H1 (cell line): ENCODE results near the gene HDC. TPM values are rescaled to one million over a fixed set of nuclear protein-coding genes. Genes with fewer than 3 reads are reported as not detected.

Experiments
- CTCF ChIA-PET: fragments of 300-600 bp; sonication (Branson Sonifier 250); formaldehyde crosslinking; loops from one replicate; lab custom pipeline; 2021; ENCODE audit not compliant: partially characterized antibody; lab: Charles Lee
- POLR2A ChIA-PET: fragments of 300-600 bp; sonication (Branson Sonifier 250); formaldehyde crosslinking; loops from one replicate; lab custom pipeline; 2021; ENCODE audit warnings: inconsistent platforms; ENCODE audit not compliant: partially characterized antibody; lab: Charles Lee
- DNase-seq, 2 experiments: peaks; one replicate each; pipeline versions ENCODE4 v3.0.0 to v3.0.0-alpha.2; 2010 to 2022; ENCODE audit warnings: low spot score in 2 of 2, low read depth in 1 of 2, mixed read lengths in 1 of 2
- FAIRE-seq: peaks from 2 replicates; lab custom pipeline; 2011; peaks lifted over from hg19 to GRCh38; lab: Jason Lieb, UNC
- H2AFZ ChIP-seq: 2 replicates; pipeline ENCODE4 v1.8.1; 2012; ENCODE audit warnings: low read length, inconsistent platforms
- H2AK5ac ChIP-seq: 2 replicates; pipeline ENCODE4 v1.6.1; 2013; ENCODE audit warnings: low read depth, low read length
- H2BK120ac ChIP-seq: replicated peaks from 2 replicates; pipeline ENCODE3; 2013; ENCODE audit warnings: low read depth, low read length, inconsistent platforms
- H2BK12ac ChIP-seq: 2 replicates; pipeline ENCODE4 v1.6.1; 2013; ENCODE audit warnings: low read depth, low read length
- H2BK15ac ChIP-seq: 2 replicates; pipeline ENCODE4 v1.6.1; 2013; ENCODE audit warnings: low read length
- H2BK20ac ChIP-seq: 2 replicates; pipeline ENCODE4 v1.6.1; 2013; ENCODE audit warnings: low read length
- H2BK5ac ChIP-seq: 2 replicates; pipeline ENCODE4 v1.6.1; 2013; ENCODE audit warnings: low read depth, low read length
- H3K14ac ChIP-seq: 2 replicates; pipeline ENCODE4 v1.6.1; 2013; ENCODE audit warnings: inconsistent platforms; ENCODE audit not compliant: insufficient read length
- H3K18ac ChIP-seq: 2 replicates; pipeline ENCODE4 v1.6.1; 2013; ENCODE audit warnings: low read length; ENCODE audit errors: extremely low read depth
- H3K23ac ChIP-seq: 2 replicates; pipeline ENCODE4 v1.6.1; 2013; ENCODE audit warnings: inconsistent platforms; ENCODE audit not compliant: insufficient read length
- H3K23me2 ChIP-seq: 2 replicates; pipeline ENCODE4 v1.6.1; 2013; ENCODE audit warnings: low read depth, low read length
- H3K27ac ChIP-seq: 2 replicates; pipeline ENCODE4 v1.6.1; 2011; ENCODE audit warnings: low read depth, low read length, inconsistent platforms
- H3K27me3 ChIP-seq, 4 experiments: replicated peaks in 1 of 4; 1 replicate in 1 of 4; 2 replicates in 3 of 4; pipeline versions ENCODE4 v1.6.1 to v1.8.1; 2011 to 2013; ENCODE audit warnings: low read length in 3 of 4, mild to moderate bottlenecking in 3 of 4, inconsistent platforms in 2 of 4, mixed read lengths in 2 of 4, moderate library complexity in 1 of 4; ENCODE audit not compliant: control insufficient read depth in 3 of 4, insufficient read depth in 3 of 4; ENCODE audit errors: extremely low read depth in 1 of 4
- H3K36me3 ChIP-seq, 4 experiments: 2 replicates each; pipeline versions ENCODE4 v1.6.1 to v1.8.1; 2011 to 2013; ENCODE audit warnings: mild to moderate bottlenecking in 4 of 4, low read length in 3 of 4, moderate library complexity in 2 of 4, control low read depth in 1 of 4, inconsistent platforms in 1 of 4; ENCODE audit not compliant: insufficient read depth in 4 of 4, control insufficient read depth in 2 of 4
- H3K4ac ChIP-seq: replicated peaks from 2 replicates; pipeline ENCODE3; 2013; ENCODE audit warnings: low read length, low read depth, mixed read lengths, inconsistent platforms; ENCODE audit not compliant: insufficient read length
- H3K4me1 ChIP-seq, 4 experiments: replicated peaks in 1 of 4; 1 replicate in 1 of 4; 2 replicates in 3 of 4; pipeline versions ENCODE4 v1.6.1 to v1.8.1; 2011 to 2013; ENCODE audit warnings: low read length in 3 of 4, inconsistent platforms in 2 of 4, mixed read lengths in 1 of 4; ENCODE audit not compliant: insufficient read depth in 4 of 4, control insufficient read depth in 3 of 4
- H3K4me2 ChIP-seq, 2 experiments: 2 replicates each; pipeline versions ENCODE4 v1.6.1 to v1.8.1; 2011 to 2013; ENCODE audit warnings: low read depth in 2 of 2, low read length in 2 of 2, control low read depth in 1 of 2, inconsistent platforms in 1 of 2, mild to moderate bottlenecking in 1 of 2; ENCODE audit not compliant: insufficient read depth in 1 of 2
- H3K4me3 ChIP-seq, 4 experiments: fragments of 200-600, 300-600 bp in 1 of 4; sonication (generic), shearing (Covaris generic), sonication (Bioruptor Twin) in 1 of 4; 2 replicates each; pipeline versions ENCODE4 v1.5.1 to v1.8.1; 2011 to 2016; ENCODE audit warnings: low read length in 4 of 4, low read depth in 3 of 4, control low read depth in 2 of 4, inconsistent platforms in 2 of 4, mild to moderate bottlenecking in 2 of 4, mixed read lengths in 1 of 4, moderate library complexity in 1 of 4; ENCODE audit not compliant: insufficient read depth in 2 of 4; ENCODE audit errors: extremely low read depth in 1 of 4
- H3K56ac ChIP-seq: replicated peaks from 2 replicates; pipeline ENCODE3; 2013; ENCODE audit warnings: low read depth, mild to moderate bottlenecking, mixed read lengths, low read length, inconsistent platforms; ENCODE audit not compliant: insufficient read length
- H3K79me1 ChIP-seq: 2 replicates; pipeline ENCODE4 v1.6.1; 2013; ENCODE audit warnings: low read depth, low read length, control low read depth
- H3K79me2 ChIP-seq, 2 experiments: 2 replicates each; pipeline versions ENCODE4 v1.6.1 to v1.8.1; 2012 to 2013; ENCODE audit warnings: low read length in 2 of 2, mild to moderate bottlenecking in 2 of 2, inconsistent platforms in 1 of 2; ENCODE audit not compliant: insufficient read depth in 2 of 2, control insufficient read depth in 1 of 2
- H3K9ac ChIP-seq, 4 experiments: replicated peaks in 1 of 4; 1 replicate in 1 of 4; 2 replicates in 3 of 4; pipeline versions ENCODE4 v1.6.1 to v1.8.1; 2011 to 2013; ENCODE audit warnings: low read depth in 3 of 4, low read length in 3 of 4, control low read depth in 2 of 4, mild to moderate bottlenecking in 2 of 4, moderate library complexity in 2 of 4, inconsistent platforms in 1 of 4; ENCODE audit errors: extremely low read depth in 1 of 4
- H3K9me3 ChIP-seq, 2 experiments: 2 replicates each; pipeline versions ENCODE4 v1.6.1 to v1.8.1; 2012 to 2013; ENCODE audit warnings: mild to moderate bottlenecking in 2 of 2, moderate library complexity in 2 of 2, control low read depth in 1 of 2, inconsistent platforms in 1 of 2, low read depth in 1 of 2, low read length in 1 of 2, mixed read lengths in 1 of 2; ENCODE audit not compliant: insufficient read depth in 2 of 2
- H4K20me1 ChIP-seq, 2 experiments: replicated peaks in 1 of 2; 2 replicates each; pipeline versions ENCODE3 to v1.8.1; 2011 to 2013; ENCODE audit warnings: inconsistent platforms in 2 of 2, low read length in 2 of 2, mild to moderate bottlenecking in 1 of 2; ENCODE audit not compliant: insufficient read depth in 2 of 2, control insufficient read depth in 1 of 2
- H4K5ac ChIP-seq: 2 replicates; pipeline ENCODE4 v1.6.1; 2013; ENCODE audit warnings: low read length, low read depth, mixed read lengths, inconsistent platforms; ENCODE audit not compliant: insufficient read length
- H4K8ac ChIP-seq: 2 replicates; pipeline ENCODE4 v1.8.0; 2013; ENCODE audit warnings: mild to moderate bottlenecking, moderate library complexity, low read length, inconsistent platforms; ENCODE audit not compliant: insufficient read depth; ENCODE audit errors: extremely low read depth
- H4K91ac ChIP-seq: replicated peaks from 2 replicates; pipeline ENCODE3; 2013; ENCODE audit warnings: low read length, mixed read lengths, inconsistent platforms; ENCODE audit not compliant: insufficient read length
- BACH1 ChIP-seq: IDR thresholded peaks from 2 replicates; pipeline ENCODE4 v1.6.1; 2012; ENCODE audit warnings: low read length, improper control_type of control experiment
- CBX8 ChIP-seq: fragments of 300-800, 300-1000 bp; sonication (generic); IDR thresholded peaks from 2 replicates; pipeline ENCODE4 v1.7.1; 2016; ENCODE audit warnings: low read depth, low read length, borderline replicate concordance
- FOSL1 ChIP-seq: IDR thresholded peaks from 2 replicates; pipeline ENCODE4 v1.6.1; 2011; ENCODE audit warnings: mild to moderate bottlenecking, low read depth, low read length, moderate library complexity; ENCODE audit not compliant: insufficient read depth
- RBBP5 ChIP-seq: IDR thresholded peaks from 2 replicates; pipeline ENCODE4 v1.7.1; 2012; ENCODE audit warnings: low read depth, mild to moderate bottlenecking, inconsistent platforms, low read length, moderate library complexity, borderline replicate concordance
- RFX5 ChIP-seq: IDR thresholded peaks from 2 replicates; pipeline ENCODE4 v1.6.1; 2011; ENCODE audit warnings: low read depth, low read length, improper control_type of control experiment, borderline replicate concordance
- SIRT6 ChIP-seq: IDR thresholded peaks from one replicate; pipeline ENCODE4 v1.7.1; 2012; ENCODE audit warnings: low read length, inconsistent platforms
- TAF7 ChIP-seq: optimal IDR thresholded peaks from 2 replicates; pipeline ENCODE3; 2011; ENCODE audit warnings: low read depth, mild to moderate bottlenecking, inconsistent platforms, low read length, moderate library complexity, borderline replicate concordance
- WGBS, 2 experiments: shearing (Covaris generic) in 1 of 2; methylation state at CpG; one replicate each; pipeline versions ENCODE4 v1.1.6 to v1.1.7; 2013 to 2015; ENCODE audit warnings: low lambda C conversion rate in 2 of 2, mixed read lengths in 2 of 2, inconsistent platforms in 1 of 2, low coverage in 1 of 2, missing lambda C conversion rate in 1 of 2; ENCODE audit not compliant: insufficient replicate concordance in 2 of 2, insufficient coverage in 1 of 2, insufficient read length in 1 of 2; ENCODE audit errors: extremely low coverage in 1 of 2, missing lambda C conversion rate in 1 of 2; 5-methylcytosine and 5-hydroxymethylcytosine counted together
- polyA plus RNA-seq, 7 experiments: library from polyadenylated mRNA; depleted of rRNA in 3 of 7; stranded (reverse) in 5 of 7; unstranded in 2 of 7; fragments of >200 nt in 5 of 7; fragments of 200-250 nt in 2 of 7; gene quantifications; 1 replicate in 5 of 7; 2 replicates in 1 of 7; 4 replicates in 1 of 7; pipeline versions ENCODE4 v1.2.1 to v1.2.3, GENCODE V29; 2011 to 2013; ENCODE audit warnings: missing spikeins in 2 of 7, mixed read lengths in 2 of 7
- total RNA-seq: library from RNA; stranded (reverse); fragmentation: NEBNext Ultra II Directional; extraction: Animal tissue kit (Norgen Biotek cat#: 25700); gene quantifications from 2 replicates; pipeline ENCODE4 v1.2.1, GENCODE V29; 2021
- TF ChIP-seq, protein P1 (sequence below): IDR thresholded peaks from 2 replicates; pipeline ENCODE4 v1.6.1; 2011; ENCODE audit warnings: low read depth, mild to moderate bottlenecking, low read length; ENCODE audit not compliant: insufficient read depth

The HDC gene
- total and polyA plus RNA-seq, 2 of the 8 experiments (the other 6 are each of a cell fraction or from before 2014, with no cell fraction given), result 0.20 to 0.22 TPM

GRCh38 chr15:50192164-50192563, 73.4 kb downstream of the HDC start:
- Histone ChIP-seq H3K23ac (no peak overlapping the region), H3K4me3 (no peak overlapping the region), H4K91ac (no peak overlapping the region), H4K5ac (no peak overlapping the region), H3K14ac (no peak overlapping the region), H3K79me1 (no peaks in the 10 kb centered on the region), H2AK5ac (no peak overlapping the region), H3K4ac (no peak overlapping the region), H2BK15ac (no peak overlapping the region), H2AFZ (no peak overlapping the region), H3K9ac (no peak overlapping the region), H4K20me1 (no peaks in the 10 kb centered on the region), H3K56ac (no peak overlapping the region), H3K4me2 (no peak overlapping the region), H2BK12ac (no peak overlapping the region), H3K4me1 (no peaks in the 10 kb centered on the region), H2BK120ac (no peak overlapping the region), H3K27me3 (no peaks in the 10 kb centered on the region), H2BK5ac (no peak overlapping the region), H2BK20ac (no peak overlapping the region), H4K8ac (no peak overlapping the region), H3K9me3 (no peaks in the 10 kb centered on the region), H3K23me2 (no peaks in the 10 kb centered on the region), H3K79me2 (no peaks in the 10 kb centered on the region), H3K36me3 (no peaks in the 10 kb centered on the region), H3K27ac (no peak overlapping the region), H3K18ac (no peak overlapping the region)
- DNase-seq, result no peak
- ChIA-PET POLR2A (interaction anchor here (0.6 kb wide), 1 partner anchor 1554 kb away, joined by 3 read pairs; no protein-coding TSS in a partner anchor), CTCF (interaction anchor here (1.1 to 2.9 kb wide), 2 partner anchors 10 to 11 kb away, joined by 4 to 10 read pairs; partner anchors contain the start of gene SLC27A2)
- TF ChIP-seq BACH1 (no peak), RFX5 (no peak), SIRT6 (no peak), TAF7 (no peak), CBX8 (no peak), FOSL1 (no peak), RBBP5 (no peak)
- TF ChIP-seq, protein P1, sequence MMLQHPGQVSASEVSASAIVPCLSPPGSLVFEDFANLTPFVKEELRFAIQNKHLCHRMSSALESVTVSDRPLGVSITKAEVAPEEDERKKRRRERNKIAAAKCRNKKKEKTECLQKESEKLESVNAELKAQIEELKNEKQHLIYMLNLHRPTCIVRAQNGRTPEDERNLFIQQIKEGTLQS, result no peak
- no peak for FAIRE-seq
- 93% methylated on average over 1 of the region's 1 CpG; no CpG with 5 or more reads in 1 of the 2 experiments for WGBS, 2 experiments
